B cell (primary cell): ENCODE results near the gene RBBP9.
"Not testable (repeated sequence)": the region's sequence is repeated elsewhere in the genome, so short reads cannot be mapped to it uniquely, and the experiment has no call there.

Experiments
- EZH2 ChIP-seq: IDR thresholded peaks from 2 replicates; pipeline ENCODE4 v1.6.1; 2012; ENCODE audit warnings: borderline replicate concordance, low read depth, mild to moderate bottlenecking, moderate library complexity, low read length; ENCODE audit not compliant: insufficient read depth, poor library complexity, severe bottlenecking
- TF ChIP-seq, protein P1 (sequence below): fragments of 200-600 bp; IDR thresholded peaks from one replicate; pipeline ENCODE4 v1.8.0; 2022; ENCODE audit warnings: antibody characterized with exemption, mild to moderate bottlenecking

DNA sequence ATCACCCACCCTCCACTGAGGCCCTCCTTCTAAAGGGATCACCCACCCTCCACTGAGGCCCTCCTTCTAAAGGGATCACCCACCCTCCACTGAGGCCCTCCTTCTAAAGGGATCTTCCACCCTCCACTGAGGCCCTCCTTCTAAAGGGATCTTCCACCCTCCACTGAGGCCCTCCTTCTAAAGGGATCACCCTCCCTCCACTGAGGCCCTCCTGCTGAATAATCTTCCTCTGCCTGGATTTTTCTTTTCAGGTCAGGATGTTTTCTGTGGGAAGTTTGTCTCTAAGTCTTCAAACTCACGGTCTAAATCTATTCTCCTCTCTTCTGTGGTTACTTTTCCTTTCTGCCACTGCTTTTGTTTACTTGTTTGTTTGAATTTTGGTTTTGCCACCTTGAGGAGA is 4.6 kb upstream of the RBBP9 start:
- TF ChIP-seq, protein P1, sequence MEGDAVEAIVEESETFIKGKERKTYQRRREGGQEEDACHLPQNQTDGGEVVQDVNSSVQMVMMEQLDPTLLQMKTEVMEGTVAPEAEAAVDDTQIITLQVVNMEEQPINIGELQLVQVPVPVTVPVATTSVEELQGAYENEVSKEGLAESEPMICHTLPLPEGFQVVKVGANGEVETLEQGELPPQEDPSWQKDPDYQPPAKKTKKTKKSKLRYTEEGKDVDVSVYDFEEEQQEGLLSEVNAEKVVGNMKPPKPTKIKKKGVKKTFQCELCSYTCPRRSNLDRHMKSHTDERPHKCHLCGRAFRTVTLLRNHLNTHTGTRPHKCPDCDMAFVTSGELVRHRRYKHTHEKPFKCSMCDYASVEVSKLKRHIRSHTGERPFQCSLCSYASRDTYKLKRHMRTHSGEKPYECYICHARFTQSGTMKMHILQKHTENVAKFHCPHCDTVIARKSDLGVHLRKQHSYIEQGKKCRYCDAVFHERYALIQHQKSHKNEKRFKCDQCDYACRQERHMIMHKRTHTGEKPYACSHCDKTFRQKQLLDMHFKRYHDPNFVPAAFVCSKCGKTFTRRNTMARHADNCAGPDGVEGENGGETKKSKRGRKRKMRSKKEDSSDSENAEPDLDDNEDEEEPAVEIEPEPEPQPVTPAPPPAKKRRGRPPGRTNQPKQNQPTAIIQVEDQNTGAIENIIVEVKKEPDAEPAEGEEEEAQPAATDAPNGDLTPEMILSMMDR: not testable (repeated sequence)
- TF ChIP-seq EZH2: not testable (repeated sequence)
